DND-41 (cell line): ENCODE data around the gene ADPRHL1.

Experiments used
- ATAC-seq: fragments of 200-7000 bp; cut with Tn5 transposase; 3 replicates; pipeline ENCODE4 v1.9.1; 2021; ENCODE audit warnings: low read depth; ENCODE audit not compliant: insufficient read depth
- DNase-seq: peaks from one replicate; pipeline ENCODE4 v3.0.0-alpha.2; 2020
- H2AFZ ChIP-seq: 2 replicates; pipeline ENCODE4 v1.6.0; 2012; ENCODE audit warnings: low read depth, low read length
- H3K27ac ChIP-seq: 2 replicates; pipeline ENCODE4 v1.5.1; 2012; ENCODE audit warnings: low read length, inconsistent platforms
- H3K27me3 ChIP-seq: fragments of 200-600 bp; sonication (generic); 2 replicates; pipeline ENCODE4 v1.6.0; 2012; ENCODE audit warnings: low read length, mild to moderate bottlenecking, inconsistent platforms; ENCODE audit not compliant: insufficient read depth, poor library complexity
- H3K36me3 ChIP-seq: 2 replicates; pipeline ENCODE4 v1.5.1; 2012; ENCODE audit warnings: low read length, inconsistent platforms; ENCODE audit not compliant: insufficient read depth
- H3K4me1 ChIP-seq: 2 replicates; pipeline ENCODE4 v1.5.1; 2012; ENCODE audit warnings: mild to moderate bottlenecking, low read length; ENCODE audit not compliant: insufficient read depth
- H3K4me2 ChIP-seq: 2 replicates; pipeline ENCODE4 v1.6.0; 2012; ENCODE audit warnings: mild to moderate bottlenecking, moderate library complexity, low read length, inconsistent platforms; ENCODE audit not compliant: insufficient read depth
- H3K4me3 ChIP-seq, 2 experiments: fragments of 200-600 bp in 1 of 2; shearing (Covaris generic) in 1 of 2; 2 replicates each; pipeline ENCODE4 v1.5.1; 2012 to 2016; ENCODE audit warnings: inconsistent platforms in 2 of 2, low read length in 2 of 2, mild to moderate bottlenecking in 2 of 2, low read depth in 1 of 2, moderate library complexity in 1 of 2
- H3K79me2 ChIP-seq: 2 replicates; pipeline ENCODE4 v1.6.0; 2012; ENCODE audit warnings: low read length, inconsistent platforms; ENCODE audit not compliant: insufficient read depth
- H3K9ac ChIP-seq: 2 replicates; pipeline ENCODE4 v1.6.0; 2012; ENCODE audit warnings: low read depth, mild to moderate bottlenecking, inconsistent platforms, low read length, moderate library complexity
- H3K9me3 ChIP-seq: 2 replicates; pipeline ENCODE4 v1.5.1; 2012; ENCODE audit warnings: low read length, moderate library complexity, mild to moderate bottlenecking, inconsistent platforms; ENCODE audit not compliant: insufficient read depth, severe bottlenecking
- H4K20me1 ChIP-seq: 2 replicates; pipeline ENCODE4 v1.6.0; 2012; ENCODE audit warnings: low read length; ENCODE audit not compliant: insufficient read depth
- CTCF ChIP-seq: IDR thresholded peaks from 2 replicates; pipeline ENCODE4 v1.5.1; 2012; ENCODE audit warnings: borderline replicate concordance, low read length, moderate library complexity, mild to moderate bottlenecking; ENCODE audit not compliant: poor library complexity, severe bottlenecking; ENCODE audit errors: extremely low read depth
- EZH2 ChIP-seq: IDR thresholded peaks from 3 replicates; pipeline ENCODE4 v1.6.1; 2012; ENCODE audit warnings: borderline replicate concordance, low read depth, mild to moderate bottlenecking, moderate library complexity, low read length, inconsistent platforms; ENCODE audit not compliant: severe bottlenecking

Gene ADPRHL1

GRCh38 chr13:113400621-113401451 is 52.5 kb downstream of the ADPRHL1 start:
- ATAC-seq: no peak
- H3K9ac ChIP-seq: no peak overlapping the region

GRCh38 chr13:113399755-113400149 is 53.5 kb downstream of the ADPRHL1 start:
- H3K4me1 ChIP-seq: no peaks in the 10 kb centered on the region
- TF ChIP-seq CTCF: no peak
- TF ChIP-seq EZH2: no peak
- no peaks in the 10 kb centered on the region for H4K20me1 ChIP-seq
- DNase-seq: no peak
- no peaks in the 10 kb centered on the region for H3K36me3 ChIP-seq
- H3K9me3 ChIP-seq: no peaks in the 10 kb centered on the region
- no peak overlapping the region for H3K9ac ChIP-seq
- H2AFZ ChIP-seq: no peak overlapping the region
- no peak overlapping the region for H3K4me2 ChIP-seq
- H3K4me3 ChIP-seq: no peak overlapping the region
- H3K27ac ChIP-seq: no peak overlapping the region
- ATAC-seq: no peak
- peaks cover 4% of the 10 kb centered on the region for H3K27me3 ChIP-seq
- no peaks in the 10 kb centered on the region for H3K79me2 ChIP-seq

More at GRCh38 chr13:113400621-113401451, 52.5 kb downstream of the ADPRHL1 start:
- DNase-seq: no peak
- H3K4me1 ChIP-seq: no peaks in the 10 kb centered on the region
- no peak overlapping the region for H3K27ac ChIP-seq
- H3K79me2 ChIP-seq: no peaks in the 10 kb centered on the region
- no peak overlapping the region for H3K4me3 ChIP-seq
- H3K36me3 ChIP-seq: no peaks in the 10 kb centered on the region
- peaks cover 4% of the 10 kb centered on the region for H3K27me3 ChIP-seq
- no peak overlapping the region for H3K4me2 ChIP-seq
- no peaks in the 10 kb centered on the region for H4K20me1 ChIP-seq
- no peak for TF ChIP-seq CTCF
- no peak for TF ChIP-seq EZH2
- H2AFZ ChIP-seq: no peak overlapping the region
- H3K9me3 ChIP-seq: no peaks in the 10 kb centered on the region

GRCh38 chr13:113398963-113399754 is 54.1 kb downstream of the ADPRHL1 start:
- Histone ChIP-seq H3K27ac (no peak overlapping the region), H4K20me1 (no peaks in the 10 kb centered on the region), H3K4me2 (no peak overlapping the region), H3K4me1 (peaks cover 3% of the 10 kb centered on the region), H3K27me3 (peaks cover 4% of the 10 kb centered on the region), H3K9ac (no peak overlapping the region), H3K36me3 (no peaks in the 10 kb centered on the region), H2AFZ (no peak overlapping the region), H3K4me3 (no peak overlapping the region), H3K9me3 (no peaks in the 10 kb centered on the region), H3K79me2 (no peaks in the 10 kb centered on the region)
- DNase-seq (no peak), ATAC-seq (no peak)
- TF ChIP-seq CTCF (no peak), EZH2 (no peak)
